Keratinocyte (primary cell): ENCODE measurements around the gene ANXA7. TPM values are rescaled to one million over a fixed set of nuclear protein-coding genes. Genes with fewer than 3 reads are reported as not detected.

Source experiments
- DNase-seq: peaks from one replicate; pipeline ENCODE4 v3.0.0-alpha.2; 2011; ENCODE audit warnings: low read depth, missing footprints, low spot score
- FAIRE-seq: peaks from 2 replicates; lab custom pipeline; 2011; peaks lifted over from hg19 to GRCh38; lab: Jason Lieb, UNC
- H2AFZ ChIP-seq: 2 replicates; pipeline ENCODE4 v1.6.0; 2012; ENCODE audit warnings: low read length, control low read depth, inconsistent platforms; ENCODE audit not compliant: control insufficient read depth
- H3K27ac ChIP-seq: 2 replicates; pipeline ENCODE4 v1.5.1; 2011; ENCODE audit warnings: low read length; ENCODE audit not compliant: control insufficient read depth, insufficient read depth
- H3K27me3 ChIP-seq: 3 replicates; pipeline ENCODE4 v1.6.0; 2011; ENCODE audit warnings: low read length; ENCODE audit not compliant: control insufficient read depth, insufficient read depth; ENCODE audit errors: extremely low read depth
- H3K36me3 ChIP-seq, 2 experiments: 2 replicates in 1 of 2; 3 replicates in 1 of 2; pipeline ENCODE4 v1.5.1; 2011; ENCODE audit warnings: low read length in 2 of 2, mild to moderate bottlenecking in 1 of 2; ENCODE audit not compliant: control insufficient read depth in 2 of 2, insufficient read depth in 2 of 2; ENCODE audit errors: extremely low read depth in 1 of 2
- H3K4me1 ChIP-seq: 3 replicates; pipeline ENCODE4 v1.5.1; 2011; ENCODE audit warnings: low read length; ENCODE audit not compliant: control insufficient read depth, insufficient read depth; ENCODE audit errors: extremely low read depth
- H3K4me2 ChIP-seq: 3 replicates; pipeline ENCODE4 v1.6.0; 2011; ENCODE audit warnings: low read depth, low read length; ENCODE audit not compliant: control insufficient read depth, insufficient read depth; ENCODE audit errors: extremely low read depth
- H3K4me3 ChIP-seq, 3 experiments: fragments of 200-600 bp in 1 of 3; sonication (generic) in 1 of 3; 2 replicates in 2 of 3; 3 replicates in 1 of 3; pipeline ENCODE4 v1.5.1; 2011 to 2016; ENCODE audit warnings: low read length in 3 of 3, mild to moderate bottlenecking in 3 of 3, control low read depth in 2 of 3, inconsistent platforms in 1 of 3, low read depth in 1 of 3, mixed read lengths in 1 of 3, mixed run types in 1 of 3, moderate library complexity in 1 of 3; ENCODE audit not compliant: control insufficient read depth in 2 of 3, insufficient read depth in 2 of 3; ENCODE audit errors: extremely low read depth in 1 of 3
- H3K79me2 ChIP-seq: 2 replicates; pipeline ENCODE4 v1.6.0; 2012; ENCODE audit warnings: low read length; ENCODE audit not compliant: control insufficient read depth, insufficient read depth
- H3K9ac ChIP-seq: 3 replicates; pipeline ENCODE4 v1.6.0; 2011; ENCODE audit warnings: low read length; ENCODE audit not compliant: control insufficient read depth, insufficient read depth; ENCODE audit errors: extremely low read depth
- H3K9me1 ChIP-seq: 3 replicates; pipeline ENCODE4 v1.6.0; 2011; ENCODE audit warnings: low read length; ENCODE audit not compliant: control insufficient read depth, insufficient read depth; ENCODE audit errors: extremely low read depth
- H3K9me3 ChIP-seq: 2 replicates; pipeline ENCODE4 v1.5.1; 2012; ENCODE audit warnings: low read depth, low read length; ENCODE audit not compliant: control insufficient read depth
- H4K20me1 ChIP-seq: 3 replicates; pipeline ENCODE4 v1.6.0; 2011; ENCODE audit warnings: low read length; ENCODE audit not compliant: control insufficient read depth, insufficient read depth; ENCODE audit errors: extremely low read depth
- EZH2 ChIP-seq: IDR thresholded peaks from one replicate; pipeline ENCODE4 v1.6.1; 2012; ENCODE audit warnings: inconsistent platforms, mild to moderate bottlenecking, low read length, moderate library complexity
- dilution Hi-C: fragments of 300-500 bp; cut with MboI; formaldehyde crosslinking; loops from one replicate; pipeline ENCODE4 v1.7.0; 2020; ENCODE audit warnings: low sequenced_read_pairs; ENCODE audit not compliant: extremely low pct_ligation_motif_present
- polyA plus RNA-seq, 5 experiments: library from polyadenylated mRNA; depleted of rRNA in 3 of 5; stranded (reverse) in 3 of 5; stranded (forward) in 1 of 5; unstranded in 1 of 5; fragments of >200 nt; gene quantifications; 1 replicate in 1 of 5; 2 replicates in 3 of 5; 3 replicates in 1 of 5; pipeline versions ENCODE4 v1.2.1 to v1.2.3, GENCODE V29; 2011 to 2012; ENCODE audit warnings: missing spikeins in 2 of 5, low read depth in 1 of 5, low replicate concordance in 1 of 5
- TF ChIP-seq, protein P1 (sequence below), 3 experiments: IDR thresholded peaks in 1 of 3; conservative IDR thresholded peaks in 1 of 3; optimal IDR thresholded peaks in 1 of 3; 2 replicates in 2 of 3; 3 replicates in 1 of 3; pipeline versions ENCODE3 to v1.5.1; 2011; ENCODE audit warnings: low read length in 3 of 3, mild to moderate bottlenecking in 3 of 3, moderate library complexity in 2 of 3, control low read depth in 1 of 3, inconsistent platforms in 1 of 3; ENCODE audit not compliant: insufficient read depth in 2 of 3; ENCODE audit errors: extremely low read depth in 1 of 3

ANXA7 gene
- polyA plus RNA-seq, 1 donor (not counting 4 experiments of a cell fraction or from before 2014, with no cell fraction given), result 144 TPM

DNA sequence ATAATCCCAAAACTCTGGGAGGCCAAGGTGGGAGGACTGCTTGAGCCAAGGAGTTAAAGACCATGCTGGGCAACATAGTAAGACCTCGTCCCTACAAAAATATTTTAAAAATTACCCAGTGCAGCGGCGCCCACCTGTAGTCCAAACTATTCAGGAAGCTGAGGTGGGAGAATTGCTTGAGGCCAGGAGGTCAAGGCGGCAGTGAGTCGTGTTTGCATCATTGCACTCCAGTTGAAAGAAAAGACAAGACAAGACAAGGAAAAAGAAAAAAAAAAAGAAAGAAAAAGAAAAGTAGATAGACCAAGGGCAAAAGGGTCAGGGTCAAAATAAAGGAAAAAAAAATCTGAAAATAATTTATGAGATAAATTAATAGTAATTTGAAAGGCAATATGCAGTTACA lies 5.8 kb downstream of the ANXA7 start:
- TF ChIP-seq, protein P1, sequence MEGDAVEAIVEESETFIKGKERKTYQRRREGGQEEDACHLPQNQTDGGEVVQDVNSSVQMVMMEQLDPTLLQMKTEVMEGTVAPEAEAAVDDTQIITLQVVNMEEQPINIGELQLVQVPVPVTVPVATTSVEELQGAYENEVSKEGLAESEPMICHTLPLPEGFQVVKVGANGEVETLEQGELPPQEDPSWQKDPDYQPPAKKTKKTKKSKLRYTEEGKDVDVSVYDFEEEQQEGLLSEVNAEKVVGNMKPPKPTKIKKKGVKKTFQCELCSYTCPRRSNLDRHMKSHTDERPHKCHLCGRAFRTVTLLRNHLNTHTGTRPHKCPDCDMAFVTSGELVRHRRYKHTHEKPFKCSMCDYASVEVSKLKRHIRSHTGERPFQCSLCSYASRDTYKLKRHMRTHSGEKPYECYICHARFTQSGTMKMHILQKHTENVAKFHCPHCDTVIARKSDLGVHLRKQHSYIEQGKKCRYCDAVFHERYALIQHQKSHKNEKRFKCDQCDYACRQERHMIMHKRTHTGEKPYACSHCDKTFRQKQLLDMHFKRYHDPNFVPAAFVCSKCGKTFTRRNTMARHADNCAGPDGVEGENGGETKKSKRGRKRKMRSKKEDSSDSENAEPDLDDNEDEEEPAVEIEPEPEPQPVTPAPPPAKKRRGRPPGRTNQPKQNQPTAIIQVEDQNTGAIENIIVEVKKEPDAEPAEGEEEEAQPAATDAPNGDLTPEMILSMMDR (optimal IDR thresholded peaks at IDR 0.05 in 1 of 3, IDR thresholded peaks at IDR 0.05 in 1 of 3, conservative IDR thresholded peaks at IDR 0.05 in 1 of 3; ENCODE audit: extremely low read depth in 1 of 3, insufficient read depth in 2 of 3, low read length in 3 of 3), result no peak
- TF ChIP-seq EZH2, result no peak
- no peak overlapping the region for H3K4me2 ChIP-seq
- no peak for DNase-seq
- H4K20me1 ChIP-seq, result peaks cover 15% of the 10 kb centered on the region
- no peaks in the 10 kb centered on the region for H3K27me3 ChIP-seq
- no peaks in the 10 kb centered on the region for H3K9me3 ChIP-seq
- peaks cover 87% of the 10 kb centered on the region for H3K79me2 ChIP-seq
- H3K9me1 ChIP-seq, result peaks cover 3% of the 10 kb centered on the region
- dilution Hi-C loops, result no loop called here
- FAIRE-seq, result no peak
- no peak overlapping the region for H3K9ac ChIP-seq
- no peak overlapping the region for H2AFZ ChIP-seq
- H3K36me3 ChIP-seq, result peaks cover 0 to 7% of the 10 kb centered on the region in 2 experiments
- no peak overlapping the region for H3K4me3 ChIP-seq
- no peak overlapping the region for H3K27ac ChIP-seq
- H3K4me1 ChIP-seq, result peaks cover 6% of the 10 kb centered on the region

DNA sequence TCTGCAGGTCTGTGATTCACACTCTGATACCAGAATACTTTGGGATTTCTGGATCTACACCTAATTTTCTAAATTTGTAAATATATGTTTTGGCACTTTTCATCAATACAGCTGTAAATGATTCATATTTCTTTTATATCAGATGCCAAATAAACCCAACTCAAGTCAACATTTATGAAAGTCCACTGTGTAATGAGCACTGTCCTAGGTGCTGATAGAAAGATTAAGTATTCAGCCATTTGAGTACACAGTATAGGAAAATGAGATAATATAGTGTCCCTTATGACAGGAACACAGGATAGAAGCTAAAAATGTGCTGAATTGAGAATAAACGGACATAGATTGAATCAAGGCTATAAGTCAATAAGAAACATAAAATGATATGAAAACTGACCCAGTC lies 6.4 kb downstream of the ANXA7 start:
- peaks cover 0 to 7% of the 10 kb centered on the region in 2 experiments for H3K36me3 ChIP-seq
- H3K27me3 ChIP-seq, result no peaks in the 10 kb centered on the region
- H3K9me1 ChIP-seq, result peaks cover 3% of the 10 kb centered on the region
- H3K4me1 ChIP-seq, result peaks cover 6% of the 10 kb centered on the region
- DNase-seq (no peak), FAIRE-seq (no peak)
- peaks cover 15% of the 10 kb centered on the region for H4K20me1 ChIP-seq
- no peak overlapping the region for H3K27ac ChIP-seq
- no peaks in the 10 kb centered on the region for H3K9me3 ChIP-seq
- TF ChIP-seq, protein P1 (optimal IDR thresholded peaks at IDR 0.05 in 1 of 3, IDR thresholded peaks at IDR 0.05 in 1 of 3, conservative IDR thresholded peaks at IDR 0.05 in 1 of 3; ENCODE audit: extremely low read depth in 1 of 3, insufficient read depth in 2 of 3, low read length in 3 of 3), result no peak
- no peak for TF ChIP-seq EZH2
- dilution Hi-C loops, result no loop called here
- H2AFZ ChIP-seq, result no peak overlapping the region
- no peak overlapping the region for H3K4me2 ChIP-seq
- H3K79me2 ChIP-seq, result peaks cover 93% of the 10 kb centered on the region
- H3K9ac ChIP-seq, result no peak overlapping the region
- no peak overlapping the region for H3K4me3 ChIP-seq
